Muscle layer of duodenum (tissue), 2 donors: ENCODE data around the gene LDLRAD4.

Experiments
- H3K27ac ChIP-seq: one replicate; pipeline ENCODE4 v1.7.0; 2013; ENCODE audit warnings: mild to moderate bottlenecking, low read length
- H3K27me3 ChIP-seq: one replicate; pipeline ENCODE4 v1.7.0; 2013; ENCODE audit warnings: low read depth, mild to moderate bottlenecking, control low read depth, low read length
- H3K36me3 ChIP-seq, 2 donors: one replicate each; pipeline ENCODE4 v1.7.0; 2013; ENCODE audit warnings: low read length in 2 of 2, control low read depth in 1 of 2, mild to moderate bottlenecking in 1 of 2; ENCODE audit not compliant: insufficient read depth in 2 of 2, control insufficient read depth in 1 of 2
- H3K4me1 ChIP-seq, 2 donors: one replicate each; pipeline ENCODE4 v1.7.0; 2013; ENCODE audit warnings: low read length in 2 of 2, mild to moderate bottlenecking in 2 of 2, control low read depth in 1 of 2, moderate library complexity in 1 of 2; ENCODE audit not compliant: insufficient read depth in 2 of 2, control insufficient read depth in 1 of 2
- H3K4me3 ChIP-seq, 2 donors: one replicate each; pipeline ENCODE4 v1.7.0; 2013; ENCODE audit warnings: low read length in 2 of 2, low read depth in 1 of 2, mild to moderate bottlenecking in 1 of 2
- H3K9me3 ChIP-seq, 2 donors: one replicate each; pipeline ENCODE4 v1.7.0; 2013; ENCODE audit warnings: low read length in 2 of 2, control low read depth in 1 of 2, mild to moderate bottlenecking in 1 of 2; ENCODE audit not compliant: control insufficient read depth in 1 of 2
- donor health status: healthy.

Gene LDLRAD4

DNA sequence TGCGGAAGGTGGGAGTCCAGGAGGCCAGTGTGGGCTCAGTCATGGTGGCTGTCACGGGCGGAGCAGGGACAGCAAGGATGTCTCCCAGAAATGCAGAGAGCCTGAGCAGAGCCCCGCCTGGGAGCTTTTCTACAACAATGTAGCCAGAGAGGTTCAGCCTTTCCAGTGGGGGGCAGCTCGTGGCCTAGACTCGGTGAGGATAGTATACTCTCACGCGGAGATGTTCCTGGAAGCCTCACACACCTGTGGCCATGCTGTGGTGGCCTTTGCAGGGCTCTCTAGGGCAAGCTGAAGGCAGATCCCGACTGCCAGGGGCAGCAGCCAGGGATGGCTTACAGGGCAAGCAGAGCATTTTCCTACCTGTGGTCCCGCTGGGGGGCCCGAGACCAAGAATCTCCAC lies 244.1 kb downstream of the LDLRAD4 start:
- H3K9me3 ChIP-seq: no peaks in the 10 kb centered on the region
- no peaks in the 10 kb centered on the region for H3K36me3 ChIP-seq
- no peaks in the 10 kb centered on the region for H3K4me1 ChIP-seq
- H3K4me3 ChIP-seq: no peak overlapping the region
- no peaks in the 10 kb centered on the region for H3K27me3 ChIP-seq
- no peak overlapping the region for H3K27ac ChIP-seq

DNA sequence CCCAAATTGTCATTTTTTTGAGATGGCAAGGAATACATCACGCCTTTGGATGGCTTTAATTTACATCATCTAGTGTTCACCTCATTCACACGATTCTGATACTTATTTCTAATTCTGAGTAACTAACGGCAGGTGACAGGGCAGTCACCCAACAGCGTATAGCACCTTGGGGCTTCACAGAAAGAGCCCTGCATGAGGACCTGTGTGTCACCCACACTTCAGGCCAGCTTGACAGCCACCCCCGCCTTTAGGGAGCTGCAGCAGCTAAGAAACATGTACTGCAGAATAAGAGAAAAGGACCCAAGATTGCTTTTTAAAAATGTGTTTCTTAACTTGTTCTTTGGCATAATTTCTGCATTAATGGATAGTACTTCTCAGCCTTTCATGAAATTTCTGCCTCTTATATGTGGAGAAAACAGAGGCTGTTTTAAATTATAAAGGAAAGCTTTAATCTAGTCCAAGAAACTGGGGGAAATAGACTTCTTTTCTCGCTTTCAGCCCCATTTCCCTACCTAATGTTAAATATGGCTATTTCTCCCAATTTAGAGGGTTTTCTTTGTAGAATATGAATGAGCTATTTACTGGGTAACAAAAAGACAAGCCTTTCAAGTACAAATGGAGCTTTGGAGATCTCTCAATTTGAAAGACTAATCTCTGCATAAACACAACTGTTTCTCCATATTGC lies 245.1 kb downstream of the LDLRAD4 start:
- H3K27ac ChIP-seq: no peak overlapping the region
- no peaks in the 10 kb centered on the region for H3K36me3 ChIP-seq
- no peaks in the 10 kb centered on the region for H3K4me1 ChIP-seq
- H3K27me3 ChIP-seq: no peaks in the 10 kb centered on the region
- H3K4me3 ChIP-seq: no peak overlapping the region
- H3K9me3 ChIP-seq: no peaks in the 10 kb centered on the region

DNA sequence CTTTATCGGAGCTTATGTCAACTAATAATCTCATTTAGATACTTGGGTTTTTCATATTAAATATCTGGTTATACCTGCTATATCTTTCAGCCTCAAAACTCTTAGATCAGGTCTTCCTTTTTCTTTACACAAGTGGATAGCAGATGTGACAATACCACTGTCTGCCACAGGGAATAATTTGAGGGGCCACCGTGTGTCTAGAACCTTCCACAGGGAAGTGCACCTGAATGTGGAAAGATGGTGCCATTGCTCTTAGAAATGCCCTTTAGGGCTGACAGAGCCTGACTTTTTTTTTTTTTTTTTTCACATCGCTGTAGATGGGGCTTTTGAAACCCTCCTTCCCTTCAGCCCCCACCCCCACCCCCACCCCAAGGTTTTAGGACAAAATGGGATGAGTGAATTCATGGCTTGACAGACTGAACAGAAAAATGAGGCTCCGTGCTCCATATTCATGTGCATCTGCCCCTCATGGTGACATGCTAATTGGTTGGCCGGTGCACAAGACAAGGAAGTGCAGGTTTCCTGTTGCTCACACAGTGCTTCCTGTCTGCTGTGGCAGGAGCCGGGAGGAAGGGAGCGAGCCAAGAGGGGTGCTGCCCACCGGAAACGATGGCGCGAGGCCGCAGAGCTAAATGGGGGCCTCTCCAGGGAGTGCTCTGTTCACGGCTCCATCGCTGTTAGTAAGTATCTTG lies 246.0 kb downstream of the LDLRAD4 start:
- Histone ChIP-seq H3K4me1 (no peaks in the 10 kb centered on the region), H3K27ac (no peak overlapping the region), H3K4me3 (peak overlapping the region in 1 of 2 donors; percentile 49), H3K9me3 (no peaks in the 10 kb centered on the region), H3K27me3 (no peaks in the 10 kb centered on the region), H3K36me3 (no peaks in the 10 kb centered on the region)

DNA sequence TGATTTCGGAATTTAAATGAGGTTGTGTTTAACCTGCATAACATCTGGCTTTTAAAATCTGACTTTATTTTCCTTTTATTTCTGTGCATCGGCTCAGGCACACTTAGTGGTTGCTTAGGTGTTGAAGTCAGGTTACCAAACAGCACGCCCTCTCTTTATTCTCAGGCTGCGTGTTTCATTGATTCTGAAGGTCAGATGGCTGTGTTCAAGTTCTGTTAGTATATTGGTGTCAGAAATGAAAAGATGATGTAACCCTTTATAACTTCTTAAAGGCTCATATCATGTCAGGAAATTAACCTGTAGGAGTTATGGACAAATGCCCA lies 246.5 kb downstream of the LDLRAD4 start:
- Histone ChIP-seq H3K4me3 (peak overlapping the region in 1 of 2 donors; percentile 49), H3K27me3 (no peaks in the 10 kb centered on the region), H3K9me3 (no peaks in the 10 kb centered on the region), H3K4me1 (no peaks in the 10 kb centered on the region), H3K36me3 (no peaks in the 10 kb centered on the region), H3K27ac (no peak overlapping the region)

DNA sequence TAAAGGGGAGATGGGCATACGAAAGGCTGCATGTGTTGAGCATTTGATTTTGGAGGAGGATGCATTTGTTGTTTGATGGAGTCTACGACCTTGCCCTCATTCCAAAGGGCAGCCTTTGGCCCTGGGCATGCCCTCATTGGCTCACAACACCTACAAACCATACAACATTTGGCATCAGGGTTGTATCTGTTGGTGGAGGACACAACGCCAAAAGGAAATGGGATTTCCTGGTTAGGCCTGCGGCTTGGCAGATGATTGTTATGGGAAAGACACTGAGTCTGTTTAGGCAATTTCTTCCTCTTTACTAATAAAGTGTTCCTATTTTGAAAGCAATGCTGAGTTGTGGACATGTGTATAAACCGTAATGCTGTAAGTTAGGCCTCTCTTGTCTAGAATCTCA lies 246.9 kb downstream of the LDLRAD4 start:
- Histone ChIP-seq H3K27me3 (no peaks in the 10 kb centered on the region), H3K4me3 (peak overlapping the region in 1 of 2 donors; percentile 49), H3K4me1 (peaks cover 0 to 3% of the 10 kb centered on the region in 2 donors), H3K9me3 (no peaks in the 10 kb centered on the region), H3K27ac (peak overlapping the region; percentile 16), H3K36me3 (no peaks in the 10 kb centered on the region)

DNA sequence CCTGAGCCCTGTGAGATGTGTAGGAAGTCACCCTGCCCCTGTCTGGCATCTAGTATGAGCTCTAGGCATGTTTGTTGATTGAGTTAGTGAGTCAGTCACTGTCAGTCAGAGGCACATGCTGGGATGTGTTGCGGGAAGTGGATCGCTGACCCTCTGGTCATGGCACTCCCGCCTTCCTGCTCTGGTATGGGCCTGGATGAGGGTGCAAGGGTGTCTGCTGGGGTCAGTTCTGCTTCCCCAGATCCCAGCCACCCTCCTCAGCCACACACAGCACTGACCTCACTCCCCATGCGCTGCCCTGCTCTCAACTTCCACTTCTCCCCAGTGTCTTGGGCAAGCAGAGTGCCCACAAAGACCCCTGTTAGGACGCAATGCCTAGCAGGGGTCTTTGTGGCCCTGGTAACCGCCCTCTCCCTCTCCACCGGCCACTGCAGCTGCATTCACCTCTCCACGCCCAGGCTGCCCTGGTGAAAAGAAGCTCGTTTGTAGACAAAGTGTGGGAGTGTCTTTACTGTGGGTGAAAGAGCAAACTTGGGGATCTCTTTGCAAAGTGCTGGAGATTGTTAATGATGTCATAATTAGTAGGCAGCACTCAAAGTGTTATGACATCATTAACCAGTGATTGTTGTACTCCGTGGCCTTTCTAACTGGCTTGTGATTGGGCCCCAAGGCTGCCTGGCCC lies 252.1 kb downstream of the LDLRAD4 start:
- no peaks in the 10 kb centered on the region for H3K36me3 ChIP-seq
- H3K27ac ChIP-seq: no peak overlapping the region
- no peaks in the 10 kb centered on the region for H3K27me3 ChIP-seq
- H3K4me1 ChIP-seq: peaks cover 0 to 15% of the 10 kb centered on the region in 2 donors
- no peak overlapping the region for H3K4me3 ChIP-seq
- H3K9me3 ChIP-seq: no peaks in the 10 kb centered on the region

DNA sequence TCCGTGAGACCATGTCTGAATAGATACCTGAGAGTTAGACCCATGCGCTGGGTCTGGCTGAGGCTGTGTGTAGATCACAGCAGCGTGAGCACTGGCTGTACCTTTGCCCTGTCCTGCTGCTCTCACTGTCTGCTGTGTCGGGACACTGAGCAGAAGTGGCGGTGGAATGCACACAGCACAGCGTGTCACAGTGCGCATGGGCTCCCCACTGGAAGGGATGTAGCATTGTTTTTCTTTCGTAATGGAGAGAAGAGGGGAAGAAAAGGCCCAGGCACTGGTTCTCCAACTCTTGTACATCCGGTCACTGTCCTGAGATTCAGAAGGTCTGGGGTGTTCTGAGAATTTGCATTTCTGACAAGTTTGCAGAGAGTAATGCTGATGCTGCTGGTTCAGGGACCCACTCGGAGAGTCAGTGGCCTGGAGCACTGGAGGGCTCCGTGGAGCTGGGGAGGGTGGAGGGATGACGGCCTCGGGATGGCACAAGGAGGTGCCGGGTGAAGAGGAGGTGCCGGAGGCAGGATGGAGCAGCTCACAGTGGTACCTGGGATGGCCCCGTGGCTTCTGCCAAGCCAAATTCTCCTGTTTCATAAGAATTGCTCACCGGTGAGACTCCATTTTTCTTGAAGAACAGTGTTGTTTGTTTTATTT lies 252.8 kb downstream of the LDLRAD4 start:
- Histone ChIP-seq H3K4me1 (peaks cover 0 to 15% of the 10 kb centered on the region in 2 donors), H3K27ac (no peak overlapping the region), H3K9me3 (no peaks in the 10 kb centered on the region), H3K36me3 (no peaks in the 10 kb centered on the region), H3K4me3 (no peak overlapping the region), H3K27me3 (no peaks in the 10 kb centered on the region)

DNA sequence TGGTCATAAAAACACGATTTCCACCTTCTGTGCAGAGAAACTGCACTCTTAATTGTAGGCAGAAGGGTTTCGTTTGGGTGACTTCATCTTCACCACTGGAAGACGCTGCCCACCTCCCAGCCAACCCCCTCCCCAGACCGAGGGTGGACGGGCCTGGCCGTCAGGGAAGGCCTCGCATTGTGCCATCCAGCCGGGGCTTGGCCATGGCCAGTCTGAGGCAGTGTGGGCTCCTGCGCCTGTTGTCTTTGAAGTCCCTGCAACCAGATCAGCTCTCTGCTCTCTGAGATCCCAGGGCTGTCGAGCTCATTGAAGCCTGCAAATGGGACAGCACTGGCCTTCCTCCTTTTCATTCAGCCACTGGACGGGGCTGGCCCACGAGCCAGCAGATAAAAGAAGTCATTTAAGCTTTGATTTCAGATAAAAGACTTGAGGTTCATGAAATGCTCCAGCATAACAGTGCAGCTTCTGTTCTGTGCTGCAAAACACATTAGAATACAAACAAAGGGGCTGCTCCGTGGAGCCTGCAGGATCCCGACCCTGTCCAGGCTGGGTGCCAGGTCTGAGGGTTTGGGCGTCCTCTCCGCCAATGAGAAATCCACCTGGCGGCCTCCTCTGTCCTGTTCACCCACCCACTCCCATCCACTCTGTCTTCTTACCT lies 253.5 kb downstream of the LDLRAD4 start:
- Histone ChIP-seq H3K4me3 (no peak overlapping the region), H3K36me3 (no peaks in the 10 kb centered on the region), H3K9me3 (no peaks in the 10 kb centered on the region), H3K27ac (no peak overlapping the region), H3K27me3 (no peaks in the 10 kb centered on the region), H3K4me1 (peaks cover 0 to 15% of the 10 kb centered on the region in 2 donors)

DNA sequence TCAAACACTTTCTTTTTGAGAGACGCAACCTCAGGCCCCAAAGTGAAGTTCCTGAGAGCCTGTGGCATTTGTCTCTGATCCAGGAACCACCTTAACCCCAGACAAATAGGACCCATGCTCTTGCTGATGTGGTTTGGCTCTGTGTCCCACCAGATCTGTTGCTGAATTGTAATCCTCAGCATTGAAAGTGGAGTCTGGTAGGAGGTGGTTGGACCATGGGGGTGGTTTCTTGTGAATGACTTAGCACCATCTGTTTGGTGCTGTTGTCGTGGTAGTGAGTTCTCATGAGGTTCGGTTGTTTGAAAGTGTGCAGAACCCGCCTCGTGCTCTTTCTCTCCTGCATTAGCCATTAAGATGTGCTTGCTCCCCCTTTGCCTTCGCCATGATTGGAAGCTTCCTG lies 255.2 kb downstream of the LDLRAD4 start:
- no peak overlapping the region for H3K4me3 ChIP-seq
- no peak overlapping the region for H3K27ac ChIP-seq
- H3K27me3 ChIP-seq: no peaks in the 10 kb centered on the region
- H3K9me3 ChIP-seq: no peaks in the 10 kb centered on the region
- no peaks in the 10 kb centered on the region for H3K36me3 ChIP-seq
- H3K4me1 ChIP-seq: peaks cover 0 to 15% of the 10 kb centered on the region in 2 donors

DNA sequence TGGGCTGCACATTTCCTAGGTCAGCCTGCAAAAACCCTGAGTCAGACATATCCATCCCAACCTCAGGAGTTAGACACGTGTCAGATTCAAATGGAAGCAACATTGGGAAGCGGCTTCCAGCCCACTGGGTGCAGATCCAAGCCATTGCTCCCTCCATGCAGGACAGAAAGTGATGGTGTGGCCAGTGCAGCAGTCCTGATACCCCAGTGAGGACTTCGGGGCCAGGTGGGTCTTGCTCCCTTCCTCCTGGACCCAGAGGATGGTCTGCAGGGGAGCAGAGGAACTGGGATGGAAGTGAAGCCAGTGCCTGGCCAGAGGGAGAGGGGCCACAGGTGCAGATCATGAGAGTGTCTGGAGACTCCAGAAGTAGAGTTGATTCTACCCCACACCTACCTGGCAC lies 255.8 kb downstream of the LDLRAD4 start:
- Histone ChIP-seq H3K4me3 (no peak overlapping the region), H3K4me1 (peaks cover 0 to 15% of the 10 kb centered on the region in 2 donors), H3K27ac (no peak overlapping the region), H3K36me3 (no peaks in the 10 kb centered on the region), H3K27me3 (no peaks in the 10 kb centered on the region), H3K9me3 (no peaks in the 10 kb centered on the region)
